SU-DHL-6 (cell line): ENCODE results near the gene FIZ1.

Source experiments
- CTCF ChIP-seq: fragments of 200-600 bp; sonication (generic); IDR thresholded peaks from one replicate; pipeline ENCODE4 v1.5.1; 2017; ENCODE audit warnings: antibody characterized with exemption, mild to moderate bottlenecking, low read length, moderate library complexity; ENCODE audit not compliant: insufficient read depth, poor library complexity, severe bottlenecking
- EZH2phosphoT487 ChIP-seq: fragments of 200-600 bp; sonication (generic), shearing (Covaris generic); conservative IDR thresholded peaks from 2 replicates; pipeline ENCODE4 v1.6.1; 2018; ENCODE audit warnings: mild to moderate bottlenecking, antibody characterized with exemption, low read length, moderate library complexity, mixed read lengths

- no peak for TF ChIP-seq CTCF
- TF ChIP-seq EZH2phosphoT487: no peak
Measured at GRCh38 chr19:55622242-55622969, 23.1 kb upstream of the FIZ1 start.
